ENCODE measurements around the gene CHPT1.

CHPT1 gene

DNA sequence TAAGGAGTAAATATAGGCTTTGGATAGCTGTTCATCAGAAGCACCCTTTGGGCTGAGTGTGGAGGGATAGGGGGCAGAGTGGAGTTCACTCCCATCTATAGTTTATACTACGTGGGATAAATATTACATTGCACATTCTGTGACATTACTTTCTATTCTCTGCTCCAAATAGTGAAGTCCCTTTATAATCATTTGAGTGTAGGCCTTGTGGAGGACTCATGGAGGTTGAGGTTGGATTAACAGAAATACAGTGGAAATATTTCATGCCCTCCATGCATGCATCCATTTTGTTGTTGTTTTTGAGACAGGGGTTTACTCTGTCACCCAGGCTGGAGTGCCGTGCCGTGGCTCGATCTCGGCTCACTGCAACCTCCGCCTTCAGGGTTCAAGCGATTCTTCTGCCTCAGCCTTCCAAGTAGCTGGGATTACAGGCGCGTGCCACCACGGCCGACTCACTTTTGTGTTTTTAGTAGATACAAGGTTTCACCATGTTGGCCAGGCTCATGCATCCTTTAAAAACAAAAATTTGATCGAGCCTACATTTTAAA, 1.4 kb downstream of the CHPT1 start:
- no peak for TF ChIP-seq GATA2 (IDR thresholded peaks at IDR 0.05; ENCODE audit: low read depth, low read length)
- no peak for TF ChIP-seq GATA3 (IDR thresholded peaks at IDR 0.05; ENCODE audit: low read depth, low read length)

- TF ChIP-seq GATA3 (IDR thresholded peaks at IDR 0.05; ENCODE audit: low read depth, low read length) (no peak), GATA2 (IDR thresholded peaks at IDR 0.05; ENCODE audit: low read depth, low read length) (no peak)
Observed at GRCh38 chr12:101700299-101700820, 2.9 kb downstream of the CHPT1 start.

GRCh38 chr12:101703487-101703886, 6.0 kb downstream of the CHPT1 start:
- no peak for TF ChIP-seq GATA2 (IDR thresholded peaks at IDR 0.05; ENCODE audit: low read depth, low read length)
- TF ChIP-seq GATA3 (IDR thresholded peaks at IDR 0.05; ENCODE audit: low read depth, low read length): no peak

GRCh38 chr12:101706403-101706802, 9.0 kb downstream of the CHPT1 start:
- no peak for TF ChIP-seq GATA3 (IDR thresholded peaks at IDR 0.05; ENCODE audit: low read depth, low read length)
- no peak for TF ChIP-seq GATA2 (IDR thresholded peaks at IDR 0.05; ENCODE audit: low read depth, low read length)

DNA sequence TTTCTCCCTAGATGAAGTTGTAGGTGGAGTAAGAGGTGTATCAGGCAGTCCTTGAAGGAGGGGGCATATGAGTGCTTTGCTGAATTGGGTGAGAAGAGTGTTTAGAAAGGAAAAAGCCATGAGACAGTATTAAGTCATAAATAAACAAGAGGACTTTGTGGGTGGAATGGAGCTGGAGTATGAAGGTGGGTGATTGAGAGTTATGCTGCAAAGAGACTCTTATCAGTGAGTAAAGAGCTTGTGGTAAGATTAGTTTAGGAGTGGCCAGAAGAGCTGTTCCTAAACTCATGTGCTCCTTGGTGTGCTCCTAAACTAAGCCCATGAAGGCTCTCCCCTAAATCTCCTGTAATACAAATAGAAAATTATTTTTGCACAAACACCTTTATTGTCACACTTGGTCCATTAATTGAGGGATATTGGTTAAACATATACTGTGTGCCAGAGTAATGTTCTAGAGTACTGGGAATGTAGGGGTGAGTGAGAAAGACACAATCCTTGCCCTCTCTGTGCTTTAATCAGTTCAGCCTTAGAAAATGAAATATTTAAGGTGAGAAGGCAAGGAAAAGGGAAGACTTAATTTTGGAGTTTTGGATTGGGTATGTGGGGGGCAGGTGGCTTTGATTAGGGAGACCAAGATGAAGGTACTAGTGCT, 9.8 kb downstream of the CHPT1 start:
- TF ChIP-seq GATA2 (IDR thresholded peaks at IDR 0.05; ENCODE audit: low read depth, low read length) (no peak), GATA3 (IDR thresholded peaks at IDR 0.05; ENCODE audit: low read depth, low read length) (no peak)

DNA sequence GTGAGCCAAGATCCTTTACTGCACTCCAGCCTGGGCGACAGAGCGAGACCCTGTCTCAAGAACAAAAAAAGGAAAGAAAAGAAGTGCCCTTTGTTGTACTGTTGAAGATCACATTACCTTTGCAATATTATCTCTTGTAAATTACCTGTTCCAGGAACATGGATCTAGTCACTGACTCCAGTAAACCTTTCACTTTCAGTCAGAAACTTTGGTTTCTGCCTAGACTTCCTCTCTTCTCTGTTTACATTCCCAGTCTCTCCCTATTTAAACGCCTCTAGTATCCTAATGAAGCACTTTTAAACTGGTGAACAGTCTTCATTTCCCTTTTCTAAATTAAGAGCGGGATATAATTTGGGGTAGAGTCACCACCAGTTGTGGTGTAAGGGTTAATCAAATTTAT, 12.8 kb downstream of the CHPT1 start:
- no peak for TF ChIP-seq GATA3 (IDR thresholded peaks at IDR 0.05; ENCODE audit: low read depth, low read length)
- no peak for TF ChIP-seq GATA2 (IDR thresholded peaks at IDR 0.05; ENCODE audit: low read depth, low read length)

DNA sequence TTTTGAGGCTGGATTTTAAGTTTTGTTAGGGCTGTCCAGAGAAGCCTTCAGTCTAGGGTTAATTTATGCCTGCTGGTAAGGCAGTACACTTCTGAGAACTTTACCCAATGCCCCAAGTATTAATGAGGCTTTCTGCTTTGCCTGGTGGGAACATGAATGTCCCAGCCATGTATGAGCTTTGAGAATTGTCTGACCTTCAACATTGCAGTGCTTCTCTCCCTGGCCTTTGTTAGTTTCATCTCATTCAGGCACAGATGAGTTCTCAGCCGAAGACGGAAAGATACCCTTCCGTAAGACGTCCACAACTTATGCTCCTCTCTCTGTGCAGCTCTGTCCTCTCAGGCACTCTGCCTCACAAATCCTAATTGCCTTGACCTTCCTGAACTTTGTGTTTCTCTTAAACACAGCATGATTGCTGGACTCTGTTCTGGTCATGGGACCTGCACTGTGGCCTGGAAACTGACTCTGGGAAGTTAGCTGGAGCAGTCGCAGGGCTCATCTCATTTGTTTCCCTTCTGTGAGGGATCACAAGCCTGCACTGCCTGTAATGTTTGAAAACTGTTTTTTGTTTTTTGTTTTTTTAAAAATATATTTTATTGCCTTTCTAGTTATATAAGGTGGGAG, 15.7 kb downstream of the CHPT1 start:
- TF ChIP-seq GATA3 (IDR thresholded peaks at IDR 0.05; ENCODE audit: low read depth, low read length): no peak
- no peak for TF ChIP-seq GATA2 (IDR thresholded peaks at IDR 0.05; ENCODE audit: low read depth, low read length)

- TF ChIP-seq GATA2 (IDR thresholded peaks at IDR 0.05; ENCODE audit: low read depth, low read length): no peak
- TF ChIP-seq GATA3 (IDR thresholded peaks at IDR 0.05; ENCODE audit: low read depth, low read length): no peak
Observed at GRCh38 chr12:101713930-101714329, 16.5 kb downstream of the CHPT1 start.

DNA sequence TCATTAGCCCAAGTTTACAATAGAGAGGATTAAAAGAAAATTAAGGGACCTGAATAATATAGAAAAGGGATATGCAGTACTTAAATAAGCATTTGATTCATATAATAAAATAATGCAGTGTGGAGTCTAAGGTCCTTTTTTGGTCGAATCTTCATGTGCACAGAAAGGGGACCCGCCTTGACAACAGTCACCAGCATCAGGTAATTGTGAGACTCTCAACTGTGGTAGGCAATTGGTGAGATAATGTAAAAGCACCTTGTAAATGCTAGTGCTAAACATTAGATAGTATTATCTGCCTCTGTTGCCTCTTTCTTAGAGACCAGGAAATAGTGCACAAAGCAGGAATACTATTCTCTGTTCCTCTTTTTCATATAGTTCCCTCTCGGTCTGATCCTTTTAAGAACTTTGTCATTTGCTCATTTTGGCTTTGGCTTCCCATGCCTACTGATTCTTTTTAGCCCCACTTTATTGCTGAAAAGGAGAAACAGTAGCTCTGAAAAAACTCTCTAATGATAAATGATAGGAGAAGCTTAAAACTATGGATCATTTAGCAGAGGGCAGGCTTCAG, 17.5 kb downstream of the CHPT1 start:
- TF ChIP-seq GATA3 (IDR thresholded peaks at IDR 0.05; ENCODE audit: low read depth, low read length): no peak
- no peak for TF ChIP-seq GATA2 (IDR thresholded peaks at IDR 0.05; ENCODE audit: low read depth, low read length)

- TF ChIP-seq GATA3 (IDR thresholded peaks at IDR 0.05; ENCODE audit: low read depth, low read length) (no peak), GATA2 (IDR thresholded peaks at IDR 0.05; ENCODE audit: low read depth, low read length) (no peak)
Observed at GRCh38 chr12:101719566-101719965, 22.1 kb downstream of the CHPT1 start.

DNA sequence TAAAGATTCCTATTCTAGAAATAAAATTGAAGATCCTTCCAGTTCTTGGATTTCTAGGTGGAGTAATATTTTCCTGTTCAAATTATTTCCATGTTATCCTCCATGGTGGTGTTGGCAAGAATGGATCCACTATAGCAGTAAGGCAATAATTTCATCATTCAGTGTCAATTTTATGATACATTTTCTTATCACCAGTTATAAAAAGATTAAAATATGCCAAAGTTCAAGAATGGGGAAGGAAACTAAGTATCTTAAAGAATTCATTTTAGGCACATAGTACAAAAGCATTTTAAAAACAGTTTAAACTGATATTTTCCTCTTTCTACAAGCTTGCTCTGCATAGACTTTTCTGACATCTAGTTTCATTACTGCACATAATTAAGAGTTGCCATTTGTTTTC, 22.7 kb downstream of the CHPT1 start:
- TF ChIP-seq GATA2 (IDR thresholded peaks at IDR 0.05; ENCODE audit: low read depth, low read length): no peak
- no peak for TF ChIP-seq GATA3 (IDR thresholded peaks at IDR 0.05; ENCODE audit: low read depth, low read length)

DNA sequence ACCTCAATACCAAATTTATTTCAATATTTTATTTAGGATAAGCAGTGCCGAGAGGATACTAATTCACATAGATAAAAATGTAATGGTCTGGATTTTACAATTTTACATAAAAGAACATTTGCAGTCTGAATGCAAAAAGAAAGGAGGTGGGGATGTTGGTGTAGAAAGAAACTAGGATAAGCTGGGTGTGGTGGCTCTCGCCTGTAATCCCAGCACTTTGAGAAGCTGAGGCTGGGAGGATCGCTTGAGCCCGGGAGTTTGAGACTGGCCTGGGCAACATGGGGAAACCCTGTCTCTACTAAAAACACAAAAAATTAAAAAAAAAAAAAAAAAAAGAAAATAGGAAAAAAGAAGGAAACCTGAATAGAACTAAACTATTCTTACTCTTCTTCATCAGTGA, 25.0 kb downstream of the CHPT1 start:
- no peak for TF ChIP-seq GATA2 (IDR thresholded peaks at IDR 0.05; ENCODE audit: low read depth, low read length)

GRCh38 chr12:101727098-101727497, 29.7 kb downstream of the CHPT1 start:
- TF ChIP-seq GATA3 (IDR thresholded peaks at IDR 0.05; ENCODE audit: low read depth, low read length): no peak
- no peak for TF ChIP-seq GATA2 (IDR thresholded peaks at IDR 0.05; ENCODE audit: low read depth, low read length)

GRCh38 chr12:101729842-101730241, 32.4 kb downstream of the CHPT1 start:
- TF ChIP-seq GATA2 (IDR thresholded peaks at IDR 0.05; ENCODE audit: low read depth, low read length): no peak
- TF ChIP-seq GATA3 (IDR thresholded peaks at IDR 0.05; ENCODE audit: low read depth, low read length): no peak

GRCh38 chr12:101732318-101732717, 34.9 kb downstream of the CHPT1 start:
- no peak for TF ChIP-seq GATA3 (IDR thresholded peaks at IDR 0.05; ENCODE audit: low read depth, low read length)
- TF ChIP-seq GATA2 (IDR thresholded peaks at IDR 0.05; ENCODE audit: low read depth, low read length): no peak

Data from SH-SY5Y (cell line).